ENCODE results near the gene TRIM6. TPM values are rescaled to one million over a fixed set of nuclear protein-coding genes. Genes with fewer than 3 reads are reported as not detected.

TRIM6 gene, protein sequence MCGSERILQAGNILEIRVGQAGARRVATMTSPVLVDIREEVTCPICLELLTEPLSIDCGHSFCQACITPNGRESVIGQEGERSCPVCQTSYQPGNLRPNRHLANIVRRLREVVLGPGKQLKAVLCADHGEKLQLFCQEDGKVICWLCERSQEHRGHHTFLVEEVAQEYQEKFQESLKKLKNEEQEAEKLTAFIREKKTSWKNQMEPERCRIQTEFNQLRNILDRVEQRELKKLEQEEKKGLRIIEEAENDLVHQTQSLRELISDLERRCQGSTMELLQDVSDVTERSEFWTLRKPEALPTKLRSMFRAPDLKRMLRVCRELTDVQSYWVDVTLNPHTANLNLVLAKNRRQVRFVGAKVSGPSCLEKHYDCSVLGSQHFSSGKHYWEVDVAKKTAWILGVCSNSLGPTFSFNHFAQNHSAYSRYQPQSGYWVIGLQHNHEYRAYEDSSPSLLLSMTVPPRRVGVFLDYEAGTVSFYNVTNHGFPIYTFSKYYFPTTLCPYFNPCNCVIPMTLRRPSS
- 6.5 TPM for total RNA-seq
- 7.4 TPM for polyA plus RNA-seq (ENCODE audit: insufficient read depth, low read depth, low replicate concordance)
- long read RNA-seq, donor 1: 0 reads
- long read RNA-seq, donor 2, partial matches to known transcripts: 0 of 4 reads
- long read RNA-seq, donor 2, other reads (novel, unspliced or antisense): 0 of 4 reads
- long read RNA-seq, donor 3, partial matches to known transcripts: 0 of 1 reads
- long read RNA-seq, donor 3, other reads (novel, unspliced or antisense): 0 of 1 reads
- long read RNA-seq, donor 4, partial matches to known transcripts: 0 of 5 reads
- long read RNA-seq, donor 4, other reads (novel, unspliced or antisense): 0 of 5 reads
- long read RNA-seq, donor 5: 0 reads
- long read RNA-seq, donor 6: 0 reads
- long read RNA-seq, donor 7, partial matches to known transcripts: 0 of 2 reads
- long read RNA-seq, donor 7, other reads (novel, unspliced or antisense): 1 of 2 reads
- long read RNA-seq, donor 8, partial matches to known transcripts: 13 of 15 reads
- long read RNA-seq, donor 8, other reads (novel, unspliced or antisense): 0 of 15 reads
- long read RNA-seq, donor 9, partial matches to known transcripts: 12 of 12 reads
- long read RNA-seq, donor 9, other reads (novel, unspliced or antisense): 0 of 12 reads
- long read RNA-seq, donor 10: 0 reads

DNA sequence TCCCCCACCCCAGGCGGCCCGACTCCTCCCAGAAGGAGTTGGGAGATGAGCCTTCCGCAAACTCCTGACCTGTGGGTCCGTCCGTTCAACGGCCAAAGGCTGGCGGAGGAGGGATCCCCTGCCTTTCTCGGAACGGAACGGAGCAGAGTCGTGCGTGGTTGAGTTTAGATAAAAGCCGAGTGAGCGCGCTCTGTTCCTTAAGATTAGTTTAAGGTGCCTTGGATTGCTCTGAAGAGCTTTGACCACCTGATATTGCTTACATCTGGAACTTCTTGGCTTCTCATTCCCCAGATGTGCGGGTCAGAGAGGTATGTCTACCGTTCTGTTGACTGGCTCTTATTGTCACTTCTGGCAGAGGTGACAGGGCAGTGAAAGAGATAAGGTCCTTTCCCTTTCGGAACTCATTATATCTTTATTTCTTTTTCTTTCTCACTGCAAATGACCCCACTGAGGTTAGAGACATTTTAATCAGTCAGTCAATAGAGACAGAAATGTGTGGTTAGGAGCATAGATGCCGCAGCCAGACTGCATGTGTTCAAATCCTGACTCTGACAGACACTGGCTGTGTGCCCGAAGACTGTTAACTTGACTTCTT is at the start of gene TRIM6:
Gene TRIM6, plus strand, starts transcription at position 31 of the 595 bp plus-strand sequence. Its CDS starts 261 bp downstream, at position 292.
- peak within 1 kb of the TSS; percentile 69 to 78 for H3K27ac ChIP-seq (ENCODE audit: low read depth in 2 of 2, low read length in 2 of 2)
- no peaks in the 10 kb centered on the region for H3K36me3 ChIP-seq (ENCODE audit: control insufficient read depth in 2 of 3, insufficient read depth in 3 of 3, low read length in 3 of 3)
- no peak for FAIRE-seq
- DNase-seq: peak; percentile 40 to 88 (median 64)
- no peaks in the 10 kb centered on the region for H3K4me1 ChIP-seq (ENCODE audit: control insufficient read depth in 2 of 3, insufficient read depth in 2 of 3, low read depth in 1 of 3, low read length in 3 of 3)
- intact Hi-C loops (cut with DNase I): no loop called here
- TF ChIP-seq, protein P1, sequence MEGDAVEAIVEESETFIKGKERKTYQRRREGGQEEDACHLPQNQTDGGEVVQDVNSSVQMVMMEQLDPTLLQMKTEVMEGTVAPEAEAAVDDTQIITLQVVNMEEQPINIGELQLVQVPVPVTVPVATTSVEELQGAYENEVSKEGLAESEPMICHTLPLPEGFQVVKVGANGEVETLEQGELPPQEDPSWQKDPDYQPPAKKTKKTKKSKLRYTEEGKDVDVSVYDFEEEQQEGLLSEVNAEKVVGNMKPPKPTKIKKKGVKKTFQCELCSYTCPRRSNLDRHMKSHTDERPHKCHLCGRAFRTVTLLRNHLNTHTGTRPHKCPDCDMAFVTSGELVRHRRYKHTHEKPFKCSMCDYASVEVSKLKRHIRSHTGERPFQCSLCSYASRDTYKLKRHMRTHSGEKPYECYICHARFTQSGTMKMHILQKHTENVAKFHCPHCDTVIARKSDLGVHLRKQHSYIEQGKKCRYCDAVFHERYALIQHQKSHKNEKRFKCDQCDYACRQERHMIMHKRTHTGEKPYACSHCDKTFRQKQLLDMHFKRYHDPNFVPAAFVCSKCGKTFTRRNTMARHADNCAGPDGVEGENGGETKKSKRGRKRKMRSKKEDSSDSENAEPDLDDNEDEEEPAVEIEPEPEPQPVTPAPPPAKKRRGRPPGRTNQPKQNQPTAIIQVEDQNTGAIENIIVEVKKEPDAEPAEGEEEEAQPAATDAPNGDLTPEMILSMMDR (IDR thresholded peaks at IDR 0.05; ENCODE audit: borderline replicate concordance, extremely low read depth, insufficient read depth): no peak
- no peaks in the 10 kb centered on the region for H3K9me3 ChIP-seq (ENCODE audit: control insufficient read depth in 2 of 3, insufficient read depth in 1 of 3, low read length in 3 of 3)
- peak within 1 kb of the TSS; percentile 52 to 89 (median 87) for H3K4me3 ChIP-seq (ENCODE audit: low read length in 3 of 3)
- peak within 1 kb of the TSS; percentile 19 to 83 (median 41) for H3K9ac ChIP-seq (ENCODE audit: low read length in 3 of 3)
- no peaks in the 10 kb centered on the region for H3K27me3 ChIP-seq (ENCODE audit: control insufficient read depth, insufficient read depth, low read length)

DNA sequence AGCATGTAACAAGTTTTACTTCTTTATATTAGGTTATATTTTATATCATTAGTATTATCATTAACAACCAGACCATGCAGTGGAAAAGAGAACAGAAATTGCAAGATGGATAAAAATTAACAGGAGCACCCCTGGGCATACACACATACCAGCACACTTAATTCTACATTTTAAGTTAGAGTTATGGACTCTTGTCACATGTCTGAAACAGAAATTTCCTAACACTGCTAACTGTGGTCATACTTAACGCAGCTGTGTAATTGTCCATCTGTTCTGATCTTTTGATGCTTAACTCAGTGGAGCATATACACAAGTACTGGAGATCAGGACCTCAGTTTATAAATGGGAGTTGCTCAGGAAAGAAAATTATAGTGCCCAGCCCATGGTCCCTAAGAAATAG is 48.5 kb upstream of the TRIM6 start:
- DNase-seq: no peak
- H3K9ac ChIP-seq (ENCODE audit: low read length in 3 of 3): no peak overlapping the region
- H3K4me3 ChIP-seq (ENCODE audit: low read length in 3 of 3): no peak overlapping the region
- no peak overlapping the region for H3K27ac ChIP-seq (ENCODE audit: low read depth in 2 of 2, low read length in 2 of 2)
- no peaks in the 10 kb centered on the region for H3K27me3 ChIP-seq (ENCODE audit: control insufficient read depth, insufficient read depth, low read length)
- no peak for FAIRE-seq
- TF ChIP-seq, protein P1 (IDR thresholded peaks at IDR 0.05; ENCODE audit: borderline replicate concordance, extremely low read depth, insufficient read depth): no peak
- no peaks in the 10 kb centered on the region for H3K36me3 ChIP-seq (ENCODE audit: control insufficient read depth in 2 of 3, insufficient read depth in 3 of 3, low read length in 3 of 3)
- no peaks in the 10 kb centered on the region for H3K9me3 ChIP-seq (ENCODE audit: control insufficient read depth in 2 of 3, insufficient read depth in 1 of 3, low read length in 3 of 3)
- intact Hi-C loops (cut with DNase I): no loop called here
- H3K4me1 ChIP-seq (ENCODE audit: control insufficient read depth in 2 of 3, insufficient read depth in 2 of 3, low read depth in 1 of 3, low read length in 3 of 3): no peaks in the 10 kb centered on the region

DNA sequence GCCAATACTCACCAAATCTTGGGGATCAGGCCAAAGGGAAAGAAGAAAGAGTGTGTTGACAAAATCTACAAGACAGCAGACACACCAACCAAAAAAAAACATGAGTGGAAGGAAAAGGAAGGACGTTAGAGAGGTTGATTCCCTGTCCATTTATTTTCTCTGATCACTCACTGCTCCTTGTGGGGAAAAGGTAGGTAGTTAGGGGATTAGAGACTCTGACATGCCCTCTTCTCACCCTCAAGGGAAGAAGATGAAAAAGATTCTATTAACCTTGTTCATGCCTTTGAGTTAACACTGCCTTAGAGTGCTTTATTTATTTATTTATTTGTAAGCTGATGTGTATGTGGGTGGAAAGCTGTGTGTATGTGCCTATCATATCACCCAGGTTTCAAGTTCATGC is 48.0 kb upstream of the TRIM6 start, which contains the start of gene OR52H1:
Gene OR52H1, minus strand, starts transcription at position 101 of the 400 bp plus-strand sequence. CDS start 3,035 bp downstream, outside the sequence.
- intact Hi-C loops (cut with DNase I): no loop called here
- Histone ChIP-seq H3K27ac (ENCODE audit: low read depth in 2 of 2, low read length in 2 of 2) (no peak within 1 kb of the TSS), H3K4me1 (ENCODE audit: control insufficient read depth in 2 of 3, insufficient read depth in 2 of 3, low read depth in 1 of 3, low read length in 3 of 3) (no peaks in the 10 kb centered on the region), H3K9ac (ENCODE audit: low read length in 3 of 3) (no peak within 1 kb of the TSS), H3K4me3 (ENCODE audit: low read length in 3 of 3) (no peak within 1 kb of the TSS), H3K36me3 (ENCODE audit: control insufficient read depth in 2 of 3, insufficient read depth in 3 of 3, low read length in 3 of 3) (no peaks in the 10 kb centered on the region), H3K9me3 (ENCODE audit: control insufficient read depth in 2 of 3, insufficient read depth in 1 of 3, low read length in 3 of 3) (no peaks in the 10 kb centered on the region), H3K27me3 (ENCODE audit: control insufficient read depth, insufficient read depth, low read length) (no peaks in the 10 kb centered on the region)
- no peak for FAIRE-seq
- DNase-seq: no peak
- TF ChIP-seq, protein P1 (IDR thresholded peaks at IDR 0.05; ENCODE audit: borderline replicate concordance, extremely low read depth, insufficient read depth): no peak

Data from kidney (tissue), 22 donors.